Measurements from ENCODE around the gene ST8SIA1. TPM values are rescaled to one million over a fixed set of nuclear protein-coding genes. Genes with fewer than 3 reads are reported as not detected.

The ST8SIA1 gene
- total and polyA plus RNA-seq, 2 donors, result 1.6 to 2.3 TPM

DNA sequence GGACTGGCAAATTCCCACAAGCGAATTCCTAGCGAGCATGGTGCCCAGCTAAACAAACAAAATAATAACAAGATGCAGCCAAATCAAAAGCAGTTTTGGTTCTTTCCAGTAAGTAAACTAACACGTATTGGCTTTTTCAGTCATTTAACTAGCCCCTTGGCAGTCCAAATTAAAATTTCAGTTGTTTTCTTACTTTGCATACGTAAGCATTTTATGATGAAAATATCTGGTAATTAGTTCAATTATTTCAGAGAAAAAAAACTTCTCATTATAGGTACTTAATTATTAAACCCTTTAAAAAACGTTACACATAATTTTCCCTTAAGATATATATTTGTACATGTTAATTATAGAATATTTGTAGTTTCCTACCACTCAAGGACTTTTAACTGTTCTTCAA lies 70.1 kb downstream of the ST8SIA1 start:
- no peaks in the 10 kb centered on the region for H3K36me3 ChIP-seq (ENCODE audit: control insufficient read depth in 2 of 2, insufficient read depth in 2 of 2, low read length in 1 of 2)
- H3K4me1 ChIP-seq (ENCODE audit: control insufficient read depth in 2 of 2, insufficient read depth in 2 of 2, low read length in 2 of 2), result no peaks in the 10 kb centered on the region
- H3K9me3 ChIP-seq (ENCODE audit: control insufficient read depth in 2 of 2, insufficient read depth in 1 of 2, low read length in 1 of 2), result no peaks in the 10 kb centered on the region
- no peak for DNase-seq (ENCODE audit: low read depth in 6 of 9, low spot score in 9 of 9)
- H3K27me3 ChIP-seq (ENCODE audit: control insufficient read depth in 2 of 2, insufficient read depth in 1 of 2, low read length in 1 of 2), result peaks cover 0 to 4% of the 10 kb centered on the region in 2 donors
- no peak overlapping the region for H3K4me3 ChIP-seq (ENCODE audit: low read length in 2 of 2)
- no peak overlapping the region for H3K27ac ChIP-seq (ENCODE audit: low read depth in 1 of 2, low read length in 1 of 2)
- WGBS, result 92% methylated on average over 5 of the region's 5 CpGs

DNA sequence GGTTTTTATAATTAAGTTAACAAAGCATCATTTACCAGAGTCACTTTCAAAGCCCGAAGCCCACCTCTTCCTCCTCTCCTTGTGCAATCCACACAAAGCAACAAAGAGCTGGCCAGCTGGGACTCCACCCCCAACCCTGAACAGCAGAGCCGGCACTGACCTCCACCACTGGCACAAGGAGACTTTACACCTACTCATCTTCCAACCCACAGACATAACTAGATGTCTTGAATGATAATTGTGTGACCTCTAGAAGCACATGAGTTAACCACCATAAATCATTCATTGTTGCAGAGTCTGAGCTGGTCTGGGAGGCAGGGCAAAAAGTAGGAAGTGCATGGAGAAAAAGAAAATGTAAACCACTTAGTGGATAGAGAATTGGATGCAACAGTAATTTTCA lies 72.2 kb downstream of the ST8SIA1 start:
- Histone ChIP-seq H3K9me3 (ENCODE audit: control insufficient read depth in 2 of 2, insufficient read depth in 1 of 2, low read length in 1 of 2) (no peaks in the 10 kb centered on the region), H3K36me3 (ENCODE audit: control insufficient read depth in 2 of 2, insufficient read depth in 2 of 2, low read length in 1 of 2) (no peaks in the 10 kb centered on the region), H3K4me3 (ENCODE audit: low read length in 2 of 2) (no peak overlapping the region), H3K27me3 (ENCODE audit: control insufficient read depth in 2 of 2, insufficient read depth in 1 of 2, low read length in 1 of 2) (peaks cover 0 to 4% of the 10 kb centered on the region in 2 donors), H3K27ac (ENCODE audit: low read depth in 1 of 2, low read length in 1 of 2) (no peak overlapping the region), H3K4me1 (ENCODE audit: control insufficient read depth in 2 of 2, insufficient read depth in 2 of 2, low read length in 2 of 2) (no peaks in the 10 kb centered on the region)
- 82% methylated on average over 2 of the region's 2 CpGs for WGBS
- no peak for DNase-seq (ENCODE audit: low read depth in 6 of 9, low spot score in 9 of 9)

- no peak overlapping the region for H3K4me3 ChIP-seq (ENCODE audit: low read length in 2 of 2)
- H3K36me3 ChIP-seq (ENCODE audit: control insufficient read depth in 2 of 2, insufficient read depth in 2 of 2, low read length in 1 of 2), result no peaks in the 10 kb centered on the region
- H3K9me3 ChIP-seq (ENCODE audit: control insufficient read depth in 2 of 2, insufficient read depth in 1 of 2, low read length in 1 of 2), result no peaks in the 10 kb centered on the region
- H3K4me1 ChIP-seq (ENCODE audit: control insufficient read depth in 2 of 2, insufficient read depth in 2 of 2, low read length in 2 of 2), result no peaks in the 10 kb centered on the region
- H3K27ac ChIP-seq (ENCODE audit: low read depth in 1 of 2, low read length in 1 of 2), result no peak overlapping the region
- 88% methylated on average over 6 of the region's 6 CpGs for WGBS
- peaks cover 0 to 13% of the 10 kb centered on the region in 2 donors for H3K27me3 ChIP-seq (ENCODE audit: control insufficient read depth in 2 of 2, insufficient read depth in 1 of 2, low read length in 1 of 2)
- no peak for DNase-seq (ENCODE audit: low read depth in 6 of 9, low spot score in 9 of 9)
Measured at GRCh38 chr12:22257100-22257499, 77.4 kb downstream of the ST8SIA1 start.

GRCh38 chr12:22256605-22257004 lies 77.9 kb downstream of the ST8SIA1 start:
- Histone ChIP-seq H3K4me3 (ENCODE audit: low read length in 2 of 2) (no peak overlapping the region), H3K27me3 (ENCODE audit: control insufficient read depth in 2 of 2, insufficient read depth in 1 of 2, low read length in 1 of 2) (peaks cover 0 to 12% of the 10 kb centered on the region in 2 donors), H3K9me3 (ENCODE audit: control insufficient read depth in 2 of 2, insufficient read depth in 1 of 2, low read length in 1 of 2) (no peaks in the 10 kb centered on the region), H3K27ac (ENCODE audit: low read depth in 1 of 2, low read length in 1 of 2) (no peak overlapping the region), H3K4me1 (ENCODE audit: control insufficient read depth in 2 of 2, insufficient read depth in 2 of 2, low read length in 2 of 2) (no peaks in the 10 kb centered on the region), H3K36me3 (ENCODE audit: control insufficient read depth in 2 of 2, insufficient read depth in 2 of 2, low read length in 1 of 2) (no peaks in the 10 kb centered on the region)
- no peak for DNase-seq (ENCODE audit: low read depth in 6 of 9, low spot score in 9 of 9)
- 97% methylated on average over 1 of the region's 1 CpG for WGBS

GRCh38 chr12:22256041-22256441 lies 78.5 kb downstream of the ST8SIA1 start:
- Histone ChIP-seq H3K36me3 (ENCODE audit: control insufficient read depth in 2 of 2, insufficient read depth in 2 of 2, low read length in 1 of 2) (no peaks in the 10 kb centered on the region), H3K4me1 (ENCODE audit: control insufficient read depth in 2 of 2, insufficient read depth in 2 of 2, low read length in 2 of 2) (no peaks in the 10 kb centered on the region), H3K9me3 (ENCODE audit: control insufficient read depth in 2 of 2, insufficient read depth in 1 of 2, low read length in 1 of 2) (no peaks in the 10 kb centered on the region), H3K4me3 (ENCODE audit: low read length in 2 of 2) (no peak overlapping the region), H3K27me3 (ENCODE audit: control insufficient read depth in 2 of 2, insufficient read depth in 1 of 2, low read length in 1 of 2) (peaks cover 0 to 11% of the 10 kb centered on the region in 2 donors), H3K27ac (ENCODE audit: low read depth in 1 of 2, low read length in 1 of 2) (no peak overlapping the region)
- WGBS, result 93% methylated on average over 7 of the region's 7 CpGs
- no peak for DNase-seq (ENCODE audit: low read depth in 6 of 9, low spot score in 9 of 9)

DNA sequence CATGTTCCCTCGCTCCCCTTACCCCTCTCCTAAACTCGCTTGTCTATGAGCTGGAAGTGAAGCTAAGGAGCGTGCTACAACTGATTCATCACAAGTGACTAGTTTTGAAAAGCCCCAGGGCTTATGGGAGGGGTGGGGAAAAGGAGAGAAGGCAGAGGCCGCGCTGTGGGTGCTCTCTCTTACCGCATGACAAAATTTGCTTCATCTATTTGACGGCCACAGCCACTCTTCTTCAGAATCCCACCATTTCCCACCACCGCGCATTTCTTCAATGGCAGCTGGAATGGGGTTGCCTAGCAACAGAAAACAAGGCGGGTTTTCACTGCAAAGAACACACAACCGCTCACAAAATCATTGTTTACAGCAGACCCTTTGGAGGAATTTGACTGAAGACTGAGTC lies 79.4 kb downstream of the ST8SIA1 start:
- Histone ChIP-seq H3K4me3 (ENCODE audit: low read length in 2 of 2) (no peak overlapping the region), H3K36me3 (ENCODE audit: control insufficient read depth in 2 of 2, insufficient read depth in 2 of 2, low read length in 1 of 2) (no peaks in the 10 kb centered on the region), H3K4me1 (ENCODE audit: control insufficient read depth in 2 of 2, insufficient read depth in 2 of 2, low read length in 2 of 2) (no peaks in the 10 kb centered on the region), H3K27me3 (ENCODE audit: control insufficient read depth in 2 of 2, insufficient read depth in 1 of 2, low read length in 1 of 2) (peaks cover 0 to 11% of the 10 kb centered on the region in 2 donors), H3K27ac (ENCODE audit: low read depth in 1 of 2, low read length in 1 of 2) (no peak overlapping the region), H3K9me3 (ENCODE audit: control insufficient read depth in 2 of 2, insufficient read depth in 1 of 2, low read length in 1 of 2) (no peaks in the 10 kb centered on the region)
- 93% methylated on average over 11 of the region's 11 CpGs for WGBS
- no peak for DNase-seq (ENCODE audit: low read depth in 6 of 9, low spot score in 9 of 9)

DNA sequence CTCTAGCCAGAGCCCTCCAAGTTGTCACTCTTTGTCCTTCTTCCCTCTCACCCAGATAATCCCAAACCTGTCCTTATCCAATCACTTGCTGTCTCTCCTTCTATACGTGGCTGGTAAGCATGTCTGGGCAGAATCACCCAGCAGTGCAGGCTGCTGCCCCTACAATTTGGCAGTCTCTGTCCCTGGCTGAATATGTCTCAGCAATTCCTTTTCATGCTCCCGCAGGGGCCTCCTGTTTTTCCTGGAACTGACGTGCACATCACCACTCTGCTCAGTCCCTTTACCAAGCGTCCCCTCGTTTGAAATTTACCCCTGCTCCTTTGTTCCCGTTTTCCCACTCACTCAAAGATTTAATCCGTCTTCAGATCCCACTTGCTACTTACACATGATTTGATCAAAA lies 80.0 kb downstream of the ST8SIA1 start:
- H3K27me3 ChIP-seq (ENCODE audit: control insufficient read depth in 2 of 2, insufficient read depth in 1 of 2, low read length in 1 of 2), result peaks cover 0 to 11% of the 10 kb centered on the region in 2 donors
- no peak overlapping the region for H3K27ac ChIP-seq (ENCODE audit: low read depth in 1 of 2, low read length in 1 of 2)
- H3K36me3 ChIP-seq (ENCODE audit: control insufficient read depth in 2 of 2, insufficient read depth in 2 of 2, low read length in 1 of 2), result no peaks in the 10 kb centered on the region
- H3K4me3 ChIP-seq (ENCODE audit: low read length in 2 of 2), result no peak overlapping the region
- WGBS, result 93% methylated on average over 7 of the region's 7 CpGs
- H3K4me1 ChIP-seq (ENCODE audit: control insufficient read depth in 2 of 2, insufficient read depth in 2 of 2, low read length in 2 of 2), result no peaks in the 10 kb centered on the region
- H3K9me3 ChIP-seq (ENCODE audit: control insufficient read depth in 2 of 2, insufficient read depth in 1 of 2, low read length in 1 of 2), result no peaks in the 10 kb centered on the region
- DNase-seq (ENCODE audit: low read depth in 6 of 9, low spot score in 9 of 9), result no peak

GRCh38 chr12:22252057-22252456 lies 82.5 kb downstream of the ST8SIA1 start:
- 96% methylated on average over 3 of the region's 3 CpGs for WGBS
- no peak overlapping the region for H3K27ac ChIP-seq (ENCODE audit: low read depth in 1 of 2, low read length in 1 of 2)
- no peak for DNase-seq (ENCODE audit: low read depth in 6 of 9, low spot score in 9 of 9)
- H3K4me1 ChIP-seq (ENCODE audit: control insufficient read depth in 2 of 2, insufficient read depth in 2 of 2, low read length in 2 of 2), result no peaks in the 10 kb centered on the region
- no peaks in the 10 kb centered on the region for H3K9me3 ChIP-seq (ENCODE audit: control insufficient read depth in 2 of 2, insufficient read depth in 1 of 2, low read length in 1 of 2)
- H3K4me3 ChIP-seq (ENCODE audit: low read length in 2 of 2), result no peak overlapping the region
- H3K36me3 ChIP-seq (ENCODE audit: control insufficient read depth in 2 of 2, insufficient read depth in 2 of 2, low read length in 1 of 2), result no peaks in the 10 kb centered on the region
- H3K27me3 ChIP-seq (ENCODE audit: control insufficient read depth in 2 of 2, insufficient read depth in 1 of 2, low read length in 1 of 2), result peaks cover 0 to 11% of the 10 kb centered on the region in 2 donors

DNA sequence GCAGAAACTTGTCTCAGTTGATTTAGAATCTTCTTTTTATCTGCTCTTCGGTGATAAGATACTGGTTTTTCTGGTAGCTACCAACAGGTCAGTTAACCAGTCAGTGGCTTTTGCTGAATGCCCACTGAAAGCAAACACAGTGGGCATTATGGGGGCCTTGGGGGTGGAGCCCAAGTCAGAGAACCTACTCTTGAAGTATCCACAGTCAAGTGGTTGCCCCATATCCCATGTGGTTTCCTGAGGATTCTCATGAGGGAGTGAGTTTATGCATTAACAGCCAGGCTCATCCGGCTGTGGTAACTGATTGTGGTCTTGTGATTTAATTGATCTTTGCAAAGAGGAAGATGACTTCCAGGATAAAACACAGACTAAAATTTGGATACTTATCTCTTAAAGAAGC lies 83.7 kb downstream of the ST8SIA1 start:
- WGBS, result 43% methylated on average over 2 of the region's 2 CpGs
- peak in 1 of 9 donors; percentile 7 for DNase-seq (ENCODE audit: low read depth in 6 of 9, low spot score in 9 of 9)
- Histone ChIP-seq H3K4me3 (ENCODE audit: low read length in 2 of 2) (no peak overlapping the region), H3K36me3 (ENCODE audit: control insufficient read depth in 2 of 2, insufficient read depth in 2 of 2, low read length in 1 of 2) (no peaks in the 10 kb centered on the region), H3K9me3 (ENCODE audit: control insufficient read depth in 2 of 2, insufficient read depth in 1 of 2, low read length in 1 of 2) (no peaks in the 10 kb centered on the region), H3K27me3 (ENCODE audit: control insufficient read depth in 2 of 2, insufficient read depth in 1 of 2, low read length in 1 of 2) (peaks cover 0 to 11% of the 10 kb centered on the region in 2 donors), H3K27ac (ENCODE audit: low read depth in 1 of 2, low read length in 1 of 2) (no peak overlapping the region), H3K4me1 (ENCODE audit: control insufficient read depth in 2 of 2, insufficient read depth in 2 of 2, low read length in 2 of 2) (no peaks in the 10 kb centered on the region)

Data from thymus (tissue), 11 donors.